HG03139 (cell line): Measurements from ENCODE around the gene CACNB1.

Experiments
- ATAC-seq: cut with Tn5 transposase; IDR thresholded peaks from one replicate; pipeline ENCODE4 v1.9.1; 2021; ENCODE audit not compliant: unreplicated experiment

CACNB1 gene

DNA sequence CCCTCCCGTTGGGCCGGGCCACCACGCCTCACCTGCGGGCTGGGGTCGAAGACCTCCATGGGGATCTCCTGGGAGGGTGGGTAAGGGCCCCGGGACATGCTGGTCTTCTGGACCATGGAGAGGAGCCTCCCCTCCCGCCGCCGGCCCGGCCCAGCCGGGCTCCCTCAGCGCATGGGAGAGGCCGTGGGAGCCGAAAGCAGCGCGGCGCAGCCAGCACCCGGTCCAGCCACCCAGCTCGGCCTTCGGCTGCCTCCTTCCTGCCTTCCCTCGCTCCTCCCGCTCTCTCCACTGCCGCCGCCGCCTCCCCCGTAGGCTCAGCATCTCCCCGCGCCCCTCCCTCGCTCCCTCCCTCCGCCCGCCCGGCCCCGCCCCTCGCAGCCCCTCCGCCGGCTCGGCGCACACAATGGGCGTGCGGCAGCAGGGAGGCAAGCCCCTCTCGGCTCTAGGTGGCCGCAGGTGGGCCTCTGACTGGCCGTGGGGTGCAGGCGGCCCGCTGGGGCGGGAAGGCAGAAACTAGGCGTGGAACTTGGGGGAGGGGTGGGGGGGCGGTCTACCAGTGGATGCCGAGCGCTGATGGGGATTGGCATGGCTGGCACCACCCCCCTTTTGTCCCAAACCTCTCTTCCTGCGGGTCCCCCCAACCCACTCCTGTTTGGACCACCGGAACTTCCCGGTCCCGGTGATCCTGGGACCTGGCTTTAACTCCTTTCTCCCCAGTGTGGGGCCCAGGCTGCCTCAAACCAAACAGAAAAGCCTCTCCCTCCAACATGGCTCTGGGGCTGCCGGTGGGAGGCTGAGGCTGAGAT is at the start of gene CACNB1:
Gene CACNB1, minus strand, starts transcription at position 290 of the 806 bp plus-strand sequence. Its CDS starts 174 bp downstream, at position 116.
- no peak for ATAC-seq

DNA sequence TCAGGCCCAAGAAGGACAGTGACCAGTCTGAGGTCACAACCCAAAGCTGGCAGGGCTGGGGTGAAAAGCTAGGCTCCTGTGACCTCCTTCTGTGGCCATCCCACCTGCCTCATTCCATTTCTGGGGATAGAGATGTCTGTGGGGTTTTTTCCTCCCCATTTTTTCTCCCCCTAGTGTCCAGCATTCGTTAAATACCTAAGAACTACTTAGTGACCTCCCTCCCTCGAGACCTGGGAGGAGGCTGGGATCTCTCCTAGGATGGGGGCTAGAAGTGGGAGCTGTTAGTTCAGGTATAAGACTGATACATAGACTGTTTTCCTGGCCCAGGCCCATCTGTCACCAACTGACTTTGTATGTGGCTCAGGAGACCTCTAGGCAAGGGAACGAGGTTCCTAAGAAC is 48.8 kb upstream of the CACNB1 start:
- ATAC-seq, result no peak

DNA sequence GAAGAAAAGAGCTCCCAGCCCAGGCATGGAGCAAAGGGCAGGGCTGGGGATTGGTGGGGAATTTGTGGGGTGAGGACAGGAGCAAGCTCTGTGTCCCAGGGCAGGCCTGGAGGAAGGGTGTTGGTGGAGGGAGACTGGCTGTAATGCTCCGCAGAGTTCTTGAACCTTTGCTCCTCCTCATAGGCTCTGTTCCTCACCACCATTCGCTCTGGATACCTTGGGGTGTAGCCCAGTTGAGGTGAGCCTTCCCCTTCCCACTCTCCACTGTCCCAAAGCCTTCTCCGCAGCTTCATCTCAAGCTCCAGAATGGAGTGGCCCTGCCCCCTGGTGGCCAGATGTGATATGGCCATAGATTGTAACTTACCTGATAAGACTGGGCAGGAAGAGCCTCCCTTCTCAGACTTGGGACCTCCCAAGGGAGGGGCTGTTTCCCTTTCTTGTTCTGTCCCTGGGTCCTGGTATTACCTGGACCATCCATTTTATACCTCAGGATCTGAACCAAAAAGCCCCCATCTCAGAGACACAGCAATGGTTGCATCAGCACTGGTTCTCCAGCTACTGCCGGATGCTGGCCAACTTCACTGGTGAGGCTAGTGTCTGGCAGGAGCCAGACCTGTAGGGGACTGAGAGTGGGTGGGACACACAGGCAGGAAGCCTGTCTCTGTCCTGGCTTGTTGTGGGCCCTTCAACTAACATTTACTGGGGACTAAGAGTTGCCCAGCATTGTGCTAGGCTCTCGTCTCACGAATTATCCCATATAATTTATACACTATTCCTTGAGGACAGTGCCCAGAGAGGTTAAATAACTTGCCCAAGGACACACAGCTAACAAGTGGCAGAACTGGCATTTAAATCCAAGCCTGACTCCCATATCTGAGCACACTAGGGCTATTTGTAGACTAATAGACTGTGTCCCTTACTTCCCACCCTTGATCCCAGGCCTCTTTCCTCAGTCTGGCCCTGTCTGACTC is 47.4 kb upstream of the CACNB1 start:
- no peak for ATAC-seq

DNA sequence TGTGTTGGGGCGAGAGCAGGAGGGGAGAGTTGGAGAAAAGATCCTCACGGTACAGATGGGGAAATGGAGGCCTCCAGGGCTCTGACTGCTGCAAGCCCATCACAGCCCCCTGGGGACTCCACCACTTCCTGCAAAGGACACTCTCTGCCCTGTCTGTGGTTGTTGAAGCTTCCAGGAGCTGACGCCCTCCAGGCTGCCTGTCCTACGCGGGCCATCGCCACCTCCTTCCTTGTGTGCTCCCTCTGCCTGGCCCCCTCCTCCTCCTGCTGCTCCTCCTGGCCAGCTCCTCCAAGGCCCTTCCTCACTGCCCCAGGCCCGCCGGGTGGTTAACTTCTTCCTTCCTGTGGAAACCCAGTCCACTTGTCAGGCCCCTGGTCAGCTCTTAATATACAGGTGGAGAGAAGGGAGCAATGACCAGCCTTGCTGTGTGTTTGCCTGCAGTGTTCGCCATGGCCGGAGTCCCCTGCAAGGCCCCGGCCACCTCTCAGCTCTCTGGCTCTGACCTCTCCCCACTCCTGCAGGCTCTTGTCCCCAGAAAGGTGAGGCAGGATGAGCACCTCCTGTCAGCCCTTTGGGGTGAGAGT is 46.6 kb upstream of the CACNB1 start:
- ATAC-seq, result no peak

DNA sequence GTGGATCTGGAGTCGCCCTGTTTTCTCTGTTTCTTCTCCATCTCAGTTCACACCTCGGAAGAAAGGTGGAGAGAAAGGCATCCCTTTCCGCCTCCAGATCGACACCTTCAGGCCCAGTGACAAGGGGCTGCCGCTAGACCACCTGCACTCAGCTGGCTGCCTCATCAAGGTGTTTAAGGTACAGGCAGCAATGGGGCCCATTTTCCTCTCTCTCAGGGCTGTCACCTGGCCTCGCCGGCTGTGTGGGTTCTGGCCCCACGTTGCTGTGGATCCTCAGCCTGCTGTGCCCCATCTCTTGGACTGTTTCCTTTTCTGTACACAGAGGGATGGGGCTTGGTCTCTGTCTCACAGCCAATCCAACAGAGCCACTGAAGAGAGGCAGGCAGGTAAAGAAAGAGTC is 45.7 kb upstream of the CACNB1 start:
- ATAC-seq, result no peak

DNA sequence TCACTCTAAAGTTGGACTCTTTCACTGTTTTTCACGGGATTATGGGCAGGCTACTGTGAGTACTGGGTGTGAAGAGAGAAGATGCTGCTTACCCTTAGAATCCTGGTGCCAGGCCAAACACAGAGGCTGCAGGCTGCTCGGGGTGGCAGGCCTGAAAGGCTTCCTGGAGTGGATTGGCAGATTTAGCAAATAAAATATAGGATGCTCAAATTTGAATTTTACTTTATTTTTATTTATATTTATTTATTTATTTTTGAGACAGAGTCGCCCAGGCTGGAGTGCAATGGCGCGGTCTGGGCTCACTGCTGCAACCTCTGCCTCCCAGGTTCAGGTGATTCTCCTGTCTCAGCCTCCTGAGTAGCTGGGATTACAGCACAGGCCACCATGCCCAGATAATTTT is 43.2 kb upstream of the CACNB1 start:
- ATAC-seq, result no peak

DNA sequence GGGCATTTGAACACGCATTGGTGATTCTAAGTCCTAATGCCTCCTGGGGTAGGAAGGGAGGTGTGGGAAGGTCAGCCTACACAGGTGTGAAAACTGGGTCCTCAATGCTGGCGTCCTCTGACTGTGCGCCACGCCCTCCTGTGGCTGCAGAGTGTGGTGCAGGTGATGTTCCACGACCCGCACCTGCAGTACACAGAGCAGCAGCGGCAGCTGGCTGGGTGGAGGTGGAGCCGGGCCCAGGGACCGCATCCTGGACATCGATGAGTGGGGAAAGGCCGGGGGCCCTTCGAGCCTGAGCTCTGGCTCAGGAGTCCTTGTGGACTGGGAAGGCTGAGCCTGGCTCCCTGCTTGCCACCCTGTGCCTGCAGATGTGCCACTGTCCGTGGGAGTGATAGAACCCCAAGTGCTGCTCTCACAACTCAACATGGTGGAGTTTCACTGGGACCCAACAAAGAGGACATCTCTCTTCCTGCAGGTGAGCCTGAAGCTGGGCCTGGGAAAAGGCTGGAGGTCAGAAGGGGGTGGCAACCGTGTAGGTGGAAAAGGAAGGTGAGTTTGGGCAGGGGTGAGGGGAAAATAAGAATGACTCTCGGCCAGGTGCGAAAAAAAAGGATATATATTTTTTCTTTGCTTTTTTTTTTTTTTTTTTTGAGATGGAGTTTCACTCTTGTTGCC is 42.3 kb upstream of the CACNB1 start:
- no peak for ATAC-seq

DNA sequence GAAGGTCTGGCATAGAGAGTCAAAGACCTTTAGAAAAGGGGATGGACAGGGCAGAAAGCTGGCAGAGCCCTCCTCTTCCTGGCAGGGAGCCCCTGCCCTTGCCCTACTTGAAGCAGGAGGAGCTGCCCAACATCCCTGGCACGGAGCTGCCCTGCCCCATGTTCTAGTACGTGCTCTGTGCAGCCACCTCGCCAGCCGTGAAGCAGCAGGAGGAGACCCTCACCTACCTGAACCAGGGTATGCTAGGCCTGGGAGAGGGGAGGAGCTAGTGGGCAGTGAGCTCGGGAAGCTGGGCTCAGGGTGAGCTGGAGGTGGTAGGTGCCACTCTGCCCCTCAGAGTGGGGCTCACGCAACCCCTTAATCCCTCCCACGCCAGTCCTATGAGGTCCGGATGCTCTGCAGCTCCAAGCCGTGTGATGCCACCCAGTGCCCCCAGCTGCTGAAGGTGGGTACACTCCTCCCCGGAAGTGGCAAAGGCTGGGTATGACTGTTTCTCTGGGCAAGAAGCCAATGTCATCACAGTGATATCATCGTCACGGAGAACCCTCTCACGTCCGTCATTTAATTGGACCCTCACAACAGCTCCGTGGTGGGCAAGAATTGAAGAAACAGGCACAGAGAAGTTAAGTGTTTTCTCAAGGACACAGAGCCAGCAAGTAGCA is 41.0 kb upstream of the CACNB1 start:
- no peak for ATAC-seq

DNA sequence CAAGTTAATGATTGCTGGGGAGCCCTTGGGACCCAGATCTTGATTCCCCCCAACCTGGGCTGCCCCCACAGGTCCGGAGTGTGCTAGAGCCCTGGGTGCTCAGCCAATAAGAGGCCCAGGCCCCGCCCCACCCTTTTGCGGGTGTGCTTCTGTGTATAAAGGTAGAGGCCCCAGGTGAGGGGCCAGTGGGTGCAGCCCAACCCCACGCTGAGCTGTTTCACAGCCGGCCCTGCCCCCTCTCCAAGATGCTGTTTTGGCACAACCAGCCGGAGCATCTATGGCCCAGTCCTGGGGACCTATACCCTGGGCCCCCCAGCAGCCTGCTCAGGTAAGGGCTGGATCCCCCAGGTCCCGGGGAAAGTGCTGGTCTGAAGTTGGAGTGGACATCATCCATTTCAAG is 40.1 kb upstream of the CACNB1 start:
- no peak for ATAC-seq

DNA sequence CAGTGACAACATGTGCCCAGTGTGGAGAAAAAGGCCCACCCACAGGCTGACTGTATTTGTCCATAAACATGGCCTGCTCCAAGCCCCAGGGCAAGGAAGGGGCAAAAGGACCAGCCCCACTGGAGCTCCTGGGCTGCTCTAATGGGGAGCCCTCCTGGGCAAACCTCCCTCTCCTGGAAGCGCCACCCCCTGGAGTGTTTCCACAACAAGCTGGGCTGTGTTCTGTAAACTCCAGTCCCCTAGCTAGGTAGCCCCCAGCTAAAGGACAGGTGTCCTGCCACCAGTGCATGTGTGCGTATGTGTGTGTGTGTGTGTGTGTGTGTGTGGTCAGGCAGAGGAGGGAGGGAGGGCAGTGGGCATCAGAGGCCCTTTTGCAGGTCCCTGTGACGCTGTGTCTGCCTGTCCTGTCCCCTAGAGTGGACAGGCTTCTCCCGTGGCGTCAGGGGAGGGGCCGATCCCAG is 39.5 kb upstream of the CACNB1 start:
- ATAC-seq, result no peak

DNA sequence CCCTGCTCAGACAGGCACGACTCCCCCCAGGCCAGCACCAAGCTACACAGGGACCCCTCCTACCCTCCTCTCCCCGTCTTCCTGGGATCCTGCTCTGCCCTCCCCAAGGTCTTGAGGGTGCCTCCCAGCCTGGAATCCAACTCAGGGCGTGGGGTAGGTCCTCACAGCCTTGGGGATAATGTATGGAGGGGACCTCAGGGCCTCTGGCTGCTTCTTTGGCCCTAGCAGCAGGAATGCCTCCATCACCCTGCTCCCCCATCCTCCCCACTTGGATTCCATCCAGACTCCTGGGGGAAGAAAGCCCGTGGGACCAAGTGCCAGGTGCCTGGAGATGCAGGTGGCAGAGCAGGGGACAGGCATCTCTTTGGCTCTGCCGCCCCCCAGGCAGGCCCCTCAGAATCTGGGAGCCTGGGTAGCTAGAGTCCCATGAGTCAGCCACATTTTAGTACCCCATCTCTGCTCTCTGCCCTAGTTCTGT is 39.0 kb upstream of the CACNB1 start:
- ATAC-seq, result no peak

DNA sequence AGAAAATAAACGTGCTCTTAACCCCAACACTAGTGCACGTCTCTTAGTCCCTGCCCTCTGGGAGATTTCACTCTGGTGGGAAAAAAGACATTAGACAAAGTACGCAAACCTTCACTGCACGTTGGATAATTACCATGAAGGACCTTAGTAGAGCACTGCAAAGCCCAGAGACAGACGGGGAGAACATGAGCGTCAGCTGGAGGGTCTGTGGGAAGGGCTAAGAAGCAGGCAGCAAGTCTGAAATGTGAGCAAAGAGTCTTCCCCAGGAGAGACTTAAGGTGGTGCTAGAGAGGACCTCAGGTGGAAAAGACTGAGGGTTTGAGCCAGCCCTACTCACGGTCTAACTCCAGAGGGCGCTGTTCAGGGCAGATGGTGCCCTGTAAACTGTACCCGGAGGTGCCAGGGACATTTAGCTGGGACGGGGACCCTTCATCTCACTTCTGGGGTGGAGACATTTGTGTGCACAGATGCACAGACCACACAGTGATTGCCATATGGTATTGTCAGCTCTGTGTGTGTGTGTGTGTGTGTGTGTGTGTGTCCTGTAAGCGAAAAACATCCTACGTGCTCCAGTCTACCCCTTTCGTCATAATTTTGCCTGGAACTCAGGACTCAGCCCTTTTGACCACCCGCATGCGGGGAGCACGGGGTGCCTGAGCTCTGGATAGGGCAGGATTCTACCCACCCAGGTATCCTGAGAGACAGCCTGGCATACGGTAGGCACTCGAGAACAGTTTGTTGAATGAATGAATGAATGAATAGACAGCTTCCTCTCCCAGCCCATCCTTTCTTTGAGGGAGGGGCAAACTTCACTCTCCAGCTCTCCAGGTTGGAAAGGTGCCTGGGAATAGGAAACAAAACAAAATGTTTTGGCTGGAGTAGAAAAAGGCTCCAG is 38.3 kb upstream of the CACNB1 start:
- ATAC-seq, result no peak

DNA sequence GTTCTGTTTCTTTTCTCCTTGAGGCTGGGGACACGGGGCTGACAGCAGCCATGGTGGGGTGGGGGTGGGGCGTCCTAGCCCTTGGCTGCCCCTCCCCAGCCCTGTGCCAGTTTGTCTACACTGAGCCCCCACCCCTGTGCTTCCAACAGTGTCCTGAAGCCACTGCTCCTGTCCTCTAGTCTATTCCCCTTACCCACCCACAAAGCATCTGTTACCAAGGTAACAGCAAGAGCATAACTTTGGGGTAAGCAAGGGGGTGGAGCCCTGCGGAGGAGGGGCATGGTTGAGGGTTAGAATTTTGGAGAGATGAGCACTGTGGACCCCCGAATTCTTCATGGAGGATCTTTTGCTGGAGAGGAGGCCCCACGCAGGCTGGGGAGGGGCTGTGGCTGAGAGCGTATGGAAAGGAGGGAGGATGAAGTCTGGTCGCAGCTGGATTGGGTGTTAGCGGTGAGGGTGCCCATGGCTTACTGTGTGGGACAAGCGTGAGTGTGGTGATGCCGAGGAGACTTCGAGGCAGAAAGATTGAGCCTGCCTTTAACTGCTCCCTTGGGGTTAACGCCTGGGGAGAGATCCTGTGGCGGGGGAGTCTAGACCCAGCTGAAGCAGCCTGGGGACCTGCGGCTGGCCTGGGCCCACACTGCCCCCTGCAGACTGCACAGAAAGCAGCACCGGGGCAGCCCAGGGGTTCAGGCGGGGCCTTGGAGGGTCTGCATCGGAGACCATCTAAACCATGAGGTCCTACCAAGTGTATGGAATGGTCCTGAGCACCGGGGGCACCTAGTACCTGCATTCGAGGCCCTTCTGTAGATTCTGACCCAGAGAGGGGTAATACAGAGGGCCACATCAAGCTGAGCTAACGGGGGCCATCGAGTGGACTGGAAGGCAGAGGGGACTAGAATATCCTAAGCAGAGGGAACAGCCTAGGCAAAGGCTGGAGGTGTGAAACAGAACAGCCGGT is 34.4 kb upstream of the CACNB1 start:
- no peak for ATAC-seq

DNA sequence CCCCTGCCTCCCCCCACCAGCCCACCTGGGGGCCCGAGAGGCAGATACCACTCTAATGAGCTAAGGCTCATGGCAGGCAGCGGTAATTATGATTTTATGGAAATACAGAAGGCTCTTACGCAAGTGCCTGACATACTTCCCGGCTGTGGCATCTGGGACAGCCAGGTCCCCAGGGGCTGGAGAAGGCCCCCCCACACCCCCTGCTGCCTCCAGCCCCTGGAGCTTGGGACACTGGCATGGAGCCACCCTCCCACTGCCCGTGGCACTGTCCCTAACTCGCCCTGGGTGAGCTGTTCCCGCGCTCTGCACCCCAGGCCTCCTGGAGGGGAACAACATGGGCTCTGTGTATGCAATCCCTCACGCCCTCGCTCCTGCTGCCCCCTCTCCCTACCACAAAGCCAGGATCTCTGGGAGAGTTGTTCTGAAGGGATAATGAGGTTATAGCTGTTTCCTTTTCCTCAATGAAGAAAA is 33.7 kb upstream of the CACNB1 start:
- no peak for ATAC-seq

DNA sequence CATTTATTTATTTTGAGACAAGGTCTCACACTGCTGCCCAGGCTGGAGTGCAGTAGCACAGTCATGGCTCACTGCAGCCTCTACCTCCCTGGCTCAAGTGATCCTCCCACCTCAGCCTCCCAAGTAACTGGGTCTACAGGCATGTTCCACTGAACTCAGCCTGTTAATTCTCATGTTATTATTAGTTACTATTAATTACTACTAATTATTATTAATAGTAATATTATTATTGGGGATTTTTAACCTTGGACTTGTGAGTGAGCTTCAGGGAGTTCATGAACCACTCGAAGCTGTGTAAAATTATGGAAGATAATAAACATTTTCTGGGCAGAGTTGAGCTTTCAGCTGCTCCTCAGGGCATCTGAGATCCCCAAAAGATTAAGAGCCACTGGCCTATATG is 32.9 kb upstream of the CACNB1 start:
- no peak for ATAC-seq

DNA sequence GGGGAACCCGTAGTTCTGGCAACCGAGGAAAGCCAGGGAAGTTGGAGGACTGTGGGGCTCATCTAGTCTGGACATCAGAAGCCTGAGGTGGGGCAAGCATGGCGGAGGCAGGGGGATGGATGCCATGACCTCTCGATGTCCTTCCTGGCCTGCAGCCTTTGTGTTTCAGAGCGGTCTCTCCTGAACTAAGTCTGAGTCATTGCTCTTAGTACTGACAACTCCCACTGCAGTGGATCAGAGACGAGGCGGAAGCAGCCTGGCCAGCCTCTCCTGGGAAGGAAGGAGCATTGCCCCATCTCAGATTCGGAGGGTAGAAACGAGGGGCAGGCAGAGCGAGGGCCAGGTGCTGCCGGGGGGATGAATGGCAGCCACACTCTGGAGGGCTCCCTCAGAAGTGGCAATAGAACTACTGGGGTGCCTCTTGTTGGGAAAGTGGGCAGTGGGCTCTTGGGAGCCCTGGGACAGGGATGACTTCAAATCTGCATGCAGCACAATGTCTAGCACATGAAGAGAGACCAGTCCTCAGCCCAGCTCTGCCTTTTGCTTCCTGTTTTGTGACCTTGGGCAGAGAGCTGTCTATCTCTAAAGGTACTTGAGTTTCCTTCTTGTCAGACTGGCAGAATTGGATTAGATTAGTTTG is 31.9 kb upstream of the CACNB1 start:
- ATAC-seq, result no peak

DNA sequence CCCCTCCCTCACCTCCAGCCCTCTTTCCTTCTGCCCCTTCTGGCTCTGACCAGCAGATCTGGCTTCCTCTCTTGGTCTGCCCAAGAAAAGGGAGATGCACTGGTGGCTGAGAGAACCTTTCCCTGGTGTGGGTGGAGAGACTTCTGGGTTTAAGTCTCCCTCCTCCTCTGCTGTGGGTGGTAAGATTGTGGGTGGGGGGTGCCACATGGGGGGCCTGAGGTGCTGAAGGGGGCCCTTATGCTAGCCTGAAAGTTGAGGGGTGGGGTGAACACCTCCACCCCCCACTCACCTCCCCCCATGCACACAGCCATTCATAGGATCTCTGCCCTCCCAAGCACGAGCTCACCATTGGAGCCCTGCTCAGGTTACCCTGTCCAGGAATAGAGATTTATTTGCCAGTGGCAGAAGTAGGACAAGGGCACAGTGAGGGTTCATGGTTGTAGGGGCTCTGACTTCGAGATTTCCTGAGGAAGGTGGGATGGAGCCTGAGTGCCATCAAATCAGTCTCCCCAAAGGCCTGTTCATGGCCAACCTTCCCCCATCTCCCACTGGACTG is 30.0 kb upstream of the CACNB1 start:
- no peak for ATAC-seq
